Naive thymus-derived CD8-positive, alpha-beta T cell (primary cell): Measurements from ENCODE around the gene FLT3LG. TPM values are rescaled to one million over a fixed set of nuclear protein-coding genes. Genes with fewer than 3 reads are reported as not detected.
A peak's percentile ranks its signal among the peaks of the same experiment; 100 is the strongest.
"Not testable (repeated sequence)": the region's sequence is repeated elsewhere in the genome, so short reads cannot be mapped to it uniquely, and the experiment has no call there.

Experiments
- ATAC-seq, 2 donors: fragments of 150-1000 bp; cut with Tn5 transposase in 1 of 2; sonication (Bioruptor Pico), chemical (Tn5 transposase) in 1 of 2; 1 replicate in 1 of 2; 2 replicates in 1 of 2; pipeline ENCODE4 v1.10.0; 2021; ENCODE audit warnings: mild to moderate bottlenecking in 2 of 2, moderate library complexity in 2 of 2
- POLR2A ChIA-PET: fragments of 350-600 bp; sonication (Branson Sonifier 250); formaldehyde crosslinking; loops from one replicate; lab custom pipeline; 2021; ENCODE audit warnings: antibody characterized with exemption; lab: Charles Lee
- DNase-seq, 10 donors: peaks; one replicate each; pipeline versions ENCODE4 v3.0.0 to v3.0.0-alpha.2; 2020 to 2022
- H3K27ac Mint-ChIP-seq, 10 donors: one replicate each; pipeline ENCODE4 v1.8.0; 2020 to 2022; ENCODE audit warnings: mild to moderate bottlenecking in 10 of 10, mixed read lengths in 10 of 10, moderate library complexity in 4 of 10, inconsistent platforms in 1 of 10
- H3K27me3 Mint-ChIP-seq, 5 donors: one replicate each; pipeline ENCODE4 v1.8.0; 2021 to 2022; ENCODE audit warnings: mixed read lengths in 5 of 5
- H3K36me3 Mint-ChIP-seq, 3 donors: one replicate each; pipeline ENCODE4 v1.8.0; 2020 to 2022; ENCODE audit warnings: mixed read lengths in 3 of 3, mild to moderate bottlenecking in 2 of 3, inconsistent platforms in 1 of 3
- H3K4me1 Mint-ChIP-seq, 4 donors: one replicate each; pipeline ENCODE4 v1.8.0; 2021 to 2022; ENCODE audit warnings: mixed read lengths in 4 of 4
- H3K4me3 Mint-ChIP-seq, 10 donors: one replicate each; pipeline ENCODE4 v1.8.0; 2020 to 2022; ENCODE audit warnings: mild to moderate bottlenecking in 10 of 10, mixed read lengths in 10 of 10, moderate library complexity in 6 of 10, inconsistent platforms in 1 of 10
- H3K9me3 Mint-ChIP-seq, 9 donors: one replicate each; pipeline ENCODE4 v1.8.0; 2020 to 2022; ENCODE audit warnings: mixed read lengths in 9 of 9, mild to moderate bottlenecking in 3 of 9, inconsistent platforms in 1 of 9, moderate library complexity in 1 of 9
- polyA plus RNA-seq, 3 donors: library from polyadenylated mRNA; unstranded; fragments of 300-500 nt; fragmentation: Illumina TruSeq; gene quantifications; one replicate each; pipeline ENCODE4 v1.2.3, GENCODE V29; 2021
- total RNA-seq, 8 experiments: library from RNA in 2 of 8; stranded (reverse) in 2 of 8; gene quantifications; one replicate each; pipeline ENCODE4 v1.2.3 and lab custom pipeline; 2021 to 2026

FLT3LG gene
- total and polyA plus RNA-seq, 5 experiments from 2014 or later: 106 to 205 (median 112) TPM

DNA sequence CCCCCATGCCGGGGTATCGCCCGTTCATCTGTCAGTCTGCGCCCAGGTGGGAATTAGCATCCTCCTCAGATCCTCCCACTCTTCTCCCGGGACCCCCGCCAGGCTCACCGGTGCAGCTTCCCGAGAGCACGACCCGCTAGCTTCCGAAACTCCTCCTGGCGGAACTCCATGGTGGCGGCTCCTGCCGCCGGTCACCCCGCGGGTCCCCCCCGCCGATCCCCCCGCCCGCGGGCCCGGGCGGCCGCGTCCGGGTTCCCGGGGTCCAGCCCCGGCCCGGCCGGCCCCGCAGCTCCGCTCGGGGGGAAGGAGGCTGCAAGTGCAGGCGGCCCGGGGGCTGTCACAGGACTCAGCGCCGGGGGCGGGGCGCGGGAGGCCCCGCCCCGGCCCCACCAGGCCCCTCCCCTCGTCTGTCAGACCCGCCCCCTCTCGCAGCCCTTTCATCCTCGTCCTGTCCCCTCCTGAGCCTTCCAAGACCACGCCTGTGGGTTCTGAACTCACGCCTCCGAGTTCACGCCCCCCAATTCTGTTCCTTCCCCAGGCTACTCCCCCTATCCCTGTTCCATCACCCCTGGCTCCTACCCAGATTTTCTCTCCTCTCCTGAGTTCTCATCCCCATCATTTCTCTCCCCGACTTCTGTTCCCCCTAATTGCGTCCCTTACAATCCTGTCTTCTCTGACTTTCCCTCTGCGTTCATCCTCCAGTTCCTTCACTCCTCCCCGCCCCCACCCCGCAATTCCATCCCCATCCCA, 32.6 kb upstream of the FLT3LG start, which contains the start of gene SLC17A7:
Gene SLC17A7, minus strand, starts transcription at position 318 of the 750 bp plus-strand sequence. Its CDS starts 148 bp downstream, at position 170.
- DNase-seq (peak in 5 of 10 donors; percentile 27 to 72 (median 59)), ATAC-seq (no peak)
- Mint-ChIP-seq H3K27me3 (peaks cover 44 to 65% (median 58%) of the 10 kb centered on the region in 5 donors), H3K36me3 (peaks cover 2 to 8% (median 5%) of the 10 kb centered on the region in 3 donors), H3K4me3 (peak within 1 kb of the TSS; percentile 76 to 90 (median 84)), H3K4me1 (peaks cover 33 to 54% (median 43%) of the 10 kb centered on the region in 4 donors), H3K9me3 (no peaks in the 10 kb centered on the region), H3K27ac (peak within 1 kb of the TSS in 9 of 10 donors; percentile 19 to 84 (median 34))
- POLR2A ChIA-PET: interaction anchor here (0.6 to 2.4 kb wide), 7 partner anchors 10 to 51 kb away, joined by 3 to 11 read pairs (median 5); partner anchors contain the start of gene PIH1D1

DNA sequence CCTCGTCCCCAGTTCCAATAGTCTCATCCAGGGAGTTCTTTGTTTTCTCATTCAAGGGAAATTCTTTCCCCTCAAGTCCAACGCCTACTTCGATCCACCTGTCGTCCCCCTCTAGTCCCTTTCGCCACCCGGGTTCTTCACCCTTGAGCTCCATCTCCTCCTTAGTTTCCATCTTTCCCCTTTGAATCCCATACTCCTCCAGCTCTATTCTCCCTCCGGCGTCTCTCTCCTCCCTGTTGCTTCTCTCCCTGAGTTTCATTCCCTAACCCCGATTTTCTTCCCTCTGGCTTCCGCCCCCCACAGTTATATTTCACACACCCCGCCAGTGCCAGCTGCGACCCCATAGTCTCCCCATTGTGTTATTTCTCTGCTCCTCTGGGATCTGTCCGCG, 32.1 kb upstream of the FLT3LG start:
- Mint-ChIP-seq H3K4me1 (peaks cover 31 to 50% (median 41%) of the 10 kb centered on the region in 4 donors), H3K36me3 (peaks cover 2 to 14% (median 5%) of the 10 kb centered on the region in 3 donors), H3K27me3 (peaks cover 40 to 60% (median 53%) of the 10 kb centered on the region in 5 donors), H3K27ac (peak overlapping the region in 6 of 10 donors; percentile 19 to 84 (median 34)), H3K9me3 (no peaks in the 10 kb centered on the region), H3K4me3 (peak overlapping the region; percentile 76 to 90 (median 84))
- POLR2A ChIA-PET: interaction anchor here (0.6 to 1.9 kb wide), 8 partner anchors 10 to 108 kb away, joined by 3 to 11 read pairs (median 5); partner anchors contain the start of gene PIH1D1
- ATAC-seq: no peak
- no peak for DNase-seq

DNA sequence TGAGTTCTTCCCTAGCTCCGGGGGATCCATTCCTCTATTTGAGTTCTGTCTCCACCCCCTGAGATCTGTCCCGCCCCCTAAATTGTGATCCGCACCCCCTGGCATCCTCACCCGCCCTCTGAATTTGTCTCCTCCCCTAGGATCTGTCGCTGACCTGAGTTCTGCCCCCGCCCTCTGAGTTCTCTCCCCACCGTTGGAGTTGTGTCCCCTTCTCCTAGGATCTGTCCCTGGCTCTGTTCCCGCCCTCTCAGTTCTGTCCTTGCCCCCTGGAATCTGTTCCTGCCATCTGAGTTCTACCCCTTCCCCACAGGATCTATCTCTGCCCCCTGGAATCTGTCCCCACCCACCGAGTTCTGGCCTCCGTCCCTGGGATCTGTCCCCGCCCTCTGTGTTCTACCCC, 31.7 kb upstream of the FLT3LG start:
- POLR2A ChIA-PET: interaction anchor here (0.6 to 1.9 kb wide), 10 partner anchors 9 to 108 kb away, joined by 3 to 11 read pairs (median 4); partner anchors contain the start of genes ALDH16A1 and PIH1D1
- H3K4me1 Mint-ChIP-seq: peaks cover 30 to 46% (median 41%) of the 10 kb centered on the region in 4 donors
- peaks cover 39 to 56% (median 49%) of the 10 kb centered on the region in 5 donors for H3K27me3 Mint-ChIP-seq
- peak overlapping the region; percentile 76 to 90 (median 84) for H3K4me3 Mint-ChIP-seq
- H3K9me3 Mint-ChIP-seq: no peaks in the 10 kb centered on the region
- peak overlapping the region in 4 of 10 donors; percentile 29 to 84 (median 38) for H3K27ac Mint-ChIP-seq
- H3K36me3 Mint-ChIP-seq: peaks cover 2 to 14% (median 5%) of the 10 kb centered on the region in 3 donors
- DNase-seq: no peak
- ATAC-seq: no peak

DNA sequence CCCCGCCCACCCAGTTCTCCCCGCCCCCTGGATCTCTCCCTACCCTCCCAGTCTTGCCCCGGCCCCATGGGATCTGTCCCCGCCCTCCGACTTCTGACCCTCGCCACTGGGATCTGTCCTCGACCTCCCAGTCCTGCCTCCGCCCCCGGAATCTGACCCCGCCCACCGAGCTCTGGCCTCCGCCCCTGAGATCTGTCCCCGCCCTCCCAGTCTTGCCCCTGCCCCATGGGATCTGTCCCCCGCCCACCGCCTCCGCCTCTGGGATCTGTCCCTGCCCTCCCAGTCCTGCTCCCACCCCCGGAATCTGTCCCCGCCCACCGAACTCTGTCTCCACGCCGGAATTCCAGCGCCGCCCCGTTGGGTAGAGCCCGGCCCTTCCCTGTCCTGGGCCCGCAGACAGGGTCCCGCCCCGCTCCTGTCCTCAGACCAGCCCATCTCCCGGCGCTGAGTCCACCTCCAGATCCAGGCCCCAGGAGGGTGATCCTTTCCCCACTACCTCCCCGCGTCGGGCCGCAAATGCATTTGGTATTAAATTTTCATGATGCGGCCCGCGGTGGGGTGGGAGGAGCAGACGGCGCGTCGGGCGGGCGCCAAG, 31.1 kb upstream of the FLT3LG start:
- POLR2A ChIA-PET: interaction anchor here (0.6 to 1.9 kb wide), 10 partner anchors 9 to 109 kb away, joined by 3 to 11 read pairs (median 4); partner anchors contain the start of genes ALDH16A1 and PIH1D1
- no peaks in the 10 kb centered on the region for H3K9me3 Mint-ChIP-seq
- H3K4me3 Mint-ChIP-seq: peak overlapping the region; percentile 77 to 90 (median 84)
- peaks cover 26 to 46% (median 41%) of the 10 kb centered on the region in 4 donors for H3K4me1 Mint-ChIP-seq
- ATAC-seq (peak; percentile 0 to 19), DNase-seq (peak in 3 of 10 donors; percentile 50 to 72 (median 59))
- H3K27me3 Mint-ChIP-seq: peaks cover 37 to 51% (median 44%) of the 10 kb centered on the region in 5 donors
- H3K27ac Mint-ChIP-seq: peak overlapping the region in 8 of 10 donors; percentile 14 to 96 (median 92)
- peaks cover 2 to 14% (median 5%) of the 10 kb centered on the region in 3 donors for H3K36me3 Mint-ChIP-seq

DNA sequence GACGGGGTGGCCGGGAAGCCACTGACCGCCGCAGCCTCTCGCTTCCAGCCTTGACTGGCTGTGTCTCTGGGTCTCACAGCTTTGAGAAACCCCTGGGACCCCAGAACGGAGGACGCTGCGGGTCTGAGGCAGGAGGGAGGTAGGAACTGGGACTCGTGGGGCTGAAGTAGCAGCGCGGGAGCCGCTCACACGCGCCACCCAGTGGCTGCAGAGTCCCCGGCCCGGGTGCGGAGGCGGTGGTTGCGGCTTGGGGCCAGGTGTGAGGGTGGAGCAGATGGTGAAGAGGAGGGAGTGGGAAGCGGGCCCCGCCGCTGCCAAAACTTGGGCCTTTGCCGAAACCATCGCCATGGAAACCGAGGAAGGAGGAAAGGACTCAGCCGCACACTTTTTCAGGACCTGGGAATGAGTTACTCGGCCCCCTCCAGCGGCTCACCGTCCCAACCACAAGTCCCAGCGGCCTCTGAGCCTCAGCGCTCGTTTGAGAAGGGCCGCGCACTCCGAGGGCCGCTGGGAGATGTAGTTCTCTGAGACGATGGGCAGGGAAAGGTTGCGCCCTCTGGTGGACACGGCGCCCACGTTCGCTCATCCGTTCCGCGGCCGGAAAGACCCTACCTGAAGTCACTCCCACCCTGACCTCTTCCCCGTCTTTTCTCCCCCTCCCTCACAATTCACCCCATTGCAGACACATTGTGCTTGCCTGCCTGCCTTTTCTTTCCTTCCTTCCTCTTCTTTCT, 30.5 kb upstream of the FLT3LG start:
- Mint-ChIP-seq H3K36me3 (peaks cover 0 to 19% (median 5%) of the 10 kb centered on the region in 3 donors), H3K4me3 (peak overlapping the region; percentile 77 to 90 (median 84)), H3K27me3 (peaks cover 30 to 44% (median 37%) of the 10 kb centered on the region in 5 donors), H3K27ac (peak overlapping the region; percentile 8 to 96 (median 91)), H3K9me3 (no peaks in the 10 kb centered on the region), H3K4me1 (peaks cover 27 to 52% (median 44%) of the 10 kb centered on the region in 4 donors)
- peak; percentile 85 to 98 (median 92) for DNase-seq
- POLR2A ChIA-PET: interaction anchor here (0.6 to 2.3 kb wide), 13 partner anchors 8 to 124 kb away, joined by 3 to 13 read pairs (median 4); partner anchors contain the start of genes ALDH16A1 and PIH1D1
- peak; percentile 90 to 92 for ATAC-seq

DNA sequence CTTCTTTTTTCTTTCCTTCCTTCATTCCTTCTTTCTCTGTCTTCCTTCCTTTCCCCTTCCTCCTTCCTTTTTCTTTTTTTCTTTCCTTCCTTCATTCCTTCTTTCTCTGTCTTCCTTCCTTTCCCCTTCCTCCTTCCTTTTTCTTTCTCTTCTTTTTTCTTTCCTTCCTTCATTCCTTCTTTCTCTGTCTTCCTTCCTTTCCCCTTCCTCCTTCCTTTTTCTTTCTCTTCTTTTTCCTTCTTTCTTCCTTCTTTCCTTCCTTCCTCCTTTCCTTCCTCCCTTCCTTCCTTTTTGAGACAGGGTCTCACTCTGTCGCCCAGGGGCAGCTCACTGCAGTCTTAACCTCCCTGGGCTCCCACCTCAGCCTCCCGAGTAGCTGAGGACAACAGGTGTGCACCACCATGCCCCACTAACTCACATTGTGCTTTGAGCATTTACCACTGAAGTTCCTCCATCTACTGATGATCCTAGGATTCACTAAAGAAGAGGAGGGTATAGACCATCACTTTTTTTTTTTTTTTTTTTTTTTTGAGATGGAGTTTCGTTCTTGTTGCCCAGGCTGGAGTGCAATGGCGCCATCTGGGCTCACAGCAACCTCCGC, 29.8 kb upstream of the FLT3LG start:
- not testable (repeated sequence) for ATAC-seq, H3K9me3 Mint-ChIP-seq, DNase-seq
- H3K4me1 Mint-ChIP-seq: peaks cover 28 to 56% (median 46%) of the 10 kb centered on the region in 4 donors
- H3K4me3 Mint-ChIP-seq: peak overlapping the region; percentile 77 to 90 (median 84)
- POLR2A ChIA-PET: interaction anchor here (0.6 to 2.3 kb wide), 5 partner anchors 26 to 123 kb away, joined by 3 to 13 read pairs (median 3); partner anchors contain the start of gene RPL13A
- H3K27me3 Mint-ChIP-seq: peaks cover 23 to 37% (median 31%) of the 10 kb centered on the region in 5 donors
- H3K27ac Mint-ChIP-seq: peak overlapping the region in 7 of 10 donors; percentile 78 to 93 (median 90)
- peaks cover 0 to 25% (median 5%) of the 10 kb centered on the region in 3 donors for H3K36me3 Mint-ChIP-seq

DNA sequence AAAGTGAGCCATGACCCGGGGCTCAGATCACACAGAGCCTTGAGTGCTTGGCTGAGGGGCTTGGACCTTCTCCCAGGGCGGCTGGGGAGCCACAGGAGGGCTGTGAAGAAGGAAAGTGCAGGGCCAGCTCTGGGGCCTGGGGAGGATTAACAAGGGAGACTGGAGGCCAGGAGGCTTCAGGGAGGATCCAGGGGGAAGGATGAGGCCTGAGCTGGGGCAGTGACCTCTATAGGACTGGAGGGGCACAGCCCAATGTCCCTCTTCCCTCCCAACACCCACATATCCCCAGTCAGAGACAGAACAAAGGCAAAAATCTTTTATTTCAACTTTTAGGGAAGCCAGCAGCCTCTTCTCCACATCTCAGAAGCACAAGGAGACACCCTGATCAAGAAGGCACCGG, 28.0 kb upstream of the FLT3LG start:
- peaks cover 29 to 63% (median 52%) of the 10 kb centered on the region in 4 donors for H3K4me1 Mint-ChIP-seq
- peak overlapping the region in 1 of 10 donors; percentile 70 for H3K4me3 Mint-ChIP-seq
- no peaks in the 10 kb centered on the region for H3K9me3 Mint-ChIP-seq
- H3K36me3 Mint-ChIP-seq: peaks cover 0 to 31% (median 0%) of the 10 kb centered on the region in 3 donors
- DNase-seq (no peak), ATAC-seq (no peak)
- peaks cover 8 to 19% (median 13%) of the 10 kb centered on the region in 5 donors for H3K27me3 Mint-ChIP-seq
- POLR2A ChIA-PET: interaction anchor here (0.7 to 2.3 kb wide), 7 partner anchors 8 to 220 kb away, joined by 3 to 13 read pairs (median 3); partner anchors contain the start of gene RPL13A
- H3K27ac Mint-ChIP-seq: peak overlapping the region in 3 of 10 donors; percentile 39 to 82 (median 40)

DNA sequence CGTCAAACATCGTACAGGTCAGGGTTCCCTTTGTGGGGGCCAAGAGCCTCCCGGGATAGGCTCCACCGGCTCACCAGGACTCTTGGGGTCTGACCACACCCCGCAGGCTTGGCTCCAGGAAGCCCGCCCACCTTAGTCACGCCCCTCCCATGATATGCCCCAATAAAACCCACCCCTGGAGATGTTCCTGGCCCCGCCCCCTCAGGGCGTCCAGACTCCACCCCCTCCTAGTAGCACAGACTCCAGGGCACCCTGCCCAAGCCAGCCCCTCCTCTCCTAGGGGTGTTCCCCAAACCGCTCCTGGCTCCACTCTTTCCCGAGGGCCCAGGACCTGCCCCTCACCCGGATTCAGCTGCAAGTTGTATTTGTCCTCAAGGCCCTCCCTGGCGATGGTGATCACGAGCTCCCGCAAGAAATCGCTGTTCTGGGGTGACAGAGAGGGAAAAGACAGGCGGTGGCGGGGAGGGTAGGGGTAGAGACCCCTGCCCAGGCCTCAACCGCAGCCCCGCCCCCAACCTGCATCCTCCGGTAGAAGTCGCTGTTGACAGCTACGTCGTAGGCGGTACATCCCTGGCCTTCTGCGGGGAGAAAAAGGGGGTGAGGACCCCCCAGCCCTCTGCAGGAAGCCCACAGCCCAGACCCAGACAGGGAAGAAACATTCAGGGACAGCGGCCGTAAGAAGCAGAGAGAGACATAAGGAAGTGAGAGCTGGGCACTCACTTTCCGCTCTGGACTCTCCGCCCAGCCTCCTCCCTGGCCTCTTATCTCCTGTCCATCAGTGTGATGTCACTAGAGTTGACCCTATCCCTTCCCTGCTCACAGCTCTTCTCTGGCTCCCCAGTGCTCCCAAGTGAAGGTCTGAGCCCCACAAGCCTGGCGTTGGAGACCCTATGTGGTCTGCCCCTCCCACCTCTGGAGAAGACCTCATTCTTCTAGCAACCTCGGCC, 26.3 kb upstream of the FLT3LG start:
- ATAC-seq (no peak), DNase-seq (no peak)
- H3K4me3 Mint-ChIP-seq: peak overlapping the region in 1 of 10 donors; percentile 6
- H3K27ac Mint-ChIP-seq: peak overlapping the region in 8 of 10 donors; percentile 31 to 89 (median 64)
- no peaks in the 10 kb centered on the region for H3K9me3 Mint-ChIP-seq
- H3K4me1 Mint-ChIP-seq: peaks cover 25 to 63% (median 54%) of the 10 kb centered on the region in 4 donors
- H3K27me3 Mint-ChIP-seq: peaks cover 0 to 5% (median 0%) of the 10 kb centered on the region in 5 donors
- POLR2A ChIA-PET: interaction anchor here (0.6 to 12.3 kb wide), 5 partner anchors 21 to 559 kb away, joined by 3 to 321 read pairs (median 4); partner anchors contain the start of genes FLT3LG and RPL13A
- H3K36me3 Mint-ChIP-seq: peaks cover 0 to 33% (median 0%) of the 10 kb centered on the region in 3 donors

DNA sequence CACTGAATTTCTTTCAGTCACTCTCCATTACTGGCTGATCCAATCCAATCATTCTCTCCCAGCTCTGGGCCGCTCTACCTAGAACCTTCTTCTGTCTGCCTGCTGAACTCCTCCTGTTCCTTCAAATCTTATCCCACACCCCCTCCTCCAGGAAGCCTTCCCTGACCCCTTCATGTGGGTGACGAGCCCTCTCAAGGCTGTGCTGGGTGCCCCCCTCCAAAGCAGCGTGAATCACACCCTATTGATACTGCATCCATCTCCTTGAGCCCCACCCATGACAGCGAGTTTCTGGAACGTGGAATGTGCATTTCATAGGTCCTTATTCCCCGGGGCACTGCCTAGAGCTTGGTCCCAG, 25.6 kb upstream of the FLT3LG start:
- Mint-ChIP-seq H3K27me3 (peaks cover 0 to 2% (median 0%) of the 10 kb centered on the region in 5 donors), H3K9me3 (no peaks in the 10 kb centered on the region), H3K36me3 (peaks cover 0 to 33% (median 0%) of the 10 kb centered on the region in 3 donors), H3K27ac (peak overlapping the region in 7 of 10 donors; percentile 56 to 89 (median 67)), H3K4me3 (peak overlapping the region in 6 of 10 donors; percentile 18 to 81 (median 49)), H3K4me1 (peaks cover 27 to 63% (median 56%) of the 10 kb centered on the region in 4 donors)
- DNase-seq: no peak
- POLR2A ChIA-PET: interaction anchor here (0.9 to 12.3 kb wide), 2 partner anchors 20 to 64 kb away, joined by 3 to 321 read pairs; partner anchors contain the start of gene FLT3LG
- ATAC-seq: no peak

DNA sequence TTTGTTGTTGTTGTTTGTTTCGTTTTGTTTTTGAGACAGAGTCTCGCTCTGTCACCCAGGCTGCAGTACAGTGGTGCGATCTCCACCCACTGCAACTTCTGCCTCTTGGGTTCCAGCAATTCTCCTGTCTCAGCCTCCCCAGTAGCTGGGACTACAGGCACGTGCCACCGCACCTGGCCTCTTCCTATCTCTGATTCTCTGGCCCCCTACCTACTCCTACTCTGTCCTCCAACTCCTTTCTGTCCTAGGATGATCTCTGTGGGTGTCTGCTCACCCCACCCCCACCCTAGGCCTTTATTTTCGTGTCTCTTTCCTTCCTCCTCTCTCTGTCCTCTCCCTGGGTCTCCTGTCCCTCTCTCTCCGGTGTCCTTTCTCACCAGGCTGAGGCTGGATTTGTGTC, 23.6 kb upstream of the FLT3LG start:
- Mint-ChIP-seq H3K27ac (peak overlapping the region; percentile 61 to 100 (median 84)), H3K4me1 (peaks cover 24 to 61% (median 57%) of the 10 kb centered on the region in 4 donors), H3K36me3 (peaks cover 0 to 35% (median 0%) of the 10 kb centered on the region in 3 donors), H3K27me3 (no peaks in the 10 kb centered on the region), H3K4me3 (peak overlapping the region; percentile 95 to 100 (median 99)), H3K9me3 (no peaks in the 10 kb centered on the region)
- POLR2A ChIA-PET: interaction anchor here (0.6 to 12.3 kb wide), 5 partner anchors 18 to 119 kb away, joined by 3 to 321 read pairs (median 5); partner anchors contain the start of gene FLT3LG
- ATAC-seq: no peak
- DNase-seq: no peak
